Ecto neural progenitor cell (in vitro differentiated cells): ENCODE data around the gene ZFP91.

Experiments used
- DNase-seq: peaks from one replicate; pipeline ENCODE4 v3.0.0-alpha.2; 2018; ENCODE audit warnings: low spot score

The ZFP91 gene

DNA sequence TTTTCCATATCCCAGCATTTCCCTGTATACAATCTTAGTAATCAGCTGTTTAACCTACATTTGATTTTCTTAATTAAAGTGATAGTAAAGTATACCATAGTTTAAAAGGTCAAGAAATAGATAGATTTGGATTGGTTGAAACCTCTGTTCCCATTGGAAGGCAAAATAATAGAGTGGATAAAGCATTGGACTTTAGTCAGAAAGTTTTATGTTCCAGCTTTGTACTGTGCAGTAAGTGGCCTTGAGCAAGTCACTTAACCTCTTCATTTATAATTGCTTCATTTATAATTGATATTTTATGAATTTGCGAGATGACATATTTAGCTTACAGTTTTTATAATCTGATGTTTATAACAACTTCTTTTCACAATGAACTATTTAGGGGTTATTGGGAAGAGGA is 3.6 kb downstream of the ZFP91 start:
- DNase-seq, result no peak

DNA sequence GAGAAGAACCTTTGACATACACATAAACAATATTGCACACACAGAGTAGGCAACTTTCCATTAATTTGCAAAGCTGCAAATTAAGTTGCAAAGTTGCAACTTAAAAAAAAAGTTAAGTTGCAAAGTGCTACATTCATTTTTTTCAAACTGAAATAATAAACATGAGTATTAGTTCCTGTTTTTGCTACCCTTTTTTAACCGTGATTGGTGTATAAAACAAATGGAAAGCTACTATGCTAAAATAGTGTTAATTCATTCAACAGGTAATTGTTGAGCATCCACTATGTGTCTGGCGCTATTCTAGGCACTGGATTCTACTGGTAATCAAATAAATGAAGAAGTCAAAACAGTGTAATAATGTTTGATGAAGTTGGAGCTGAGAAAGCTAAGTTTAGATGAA is 8.1 kb downstream of the ZFP91 start:
- no peak for DNase-seq

- DNase-seq, result no peak
Observed at GRCh38 chr11:58591659-58592058, 12.8 kb downstream of the ZFP91 start.

DNA sequence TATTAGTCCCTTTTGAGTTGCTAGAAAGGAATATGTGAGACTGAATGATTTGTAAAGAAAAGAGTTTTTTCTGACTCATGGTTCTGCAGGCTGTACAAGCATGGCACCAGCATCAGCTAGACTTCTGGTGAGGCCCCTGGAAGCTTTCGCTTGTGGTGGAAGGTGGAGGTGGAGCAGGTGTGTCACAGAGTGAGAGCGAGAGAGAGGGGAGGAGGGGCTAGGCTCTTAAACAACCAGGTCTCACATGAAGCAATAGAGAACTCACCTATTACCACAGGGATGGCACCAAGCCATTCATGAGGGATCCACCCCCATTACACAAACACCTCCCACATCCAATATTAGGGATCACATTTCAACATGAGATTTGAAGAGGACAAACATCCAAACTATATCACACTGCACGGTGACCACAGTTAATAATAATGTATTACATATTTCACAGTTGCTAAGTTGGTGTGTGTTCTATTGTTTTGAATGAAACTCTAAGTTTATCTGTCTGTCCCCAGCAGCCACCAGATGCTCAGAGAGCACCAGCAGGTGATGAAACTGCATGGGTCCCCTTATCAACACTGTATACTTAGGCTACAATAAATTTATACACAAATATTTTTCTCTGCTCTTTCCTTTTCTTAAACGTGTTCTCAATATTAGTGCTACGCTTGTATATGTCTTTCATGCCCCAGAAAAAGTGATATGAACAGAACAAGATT is 14.1 kb downstream of the ZFP91 start:
- DNase-seq, result no peak

DNA sequence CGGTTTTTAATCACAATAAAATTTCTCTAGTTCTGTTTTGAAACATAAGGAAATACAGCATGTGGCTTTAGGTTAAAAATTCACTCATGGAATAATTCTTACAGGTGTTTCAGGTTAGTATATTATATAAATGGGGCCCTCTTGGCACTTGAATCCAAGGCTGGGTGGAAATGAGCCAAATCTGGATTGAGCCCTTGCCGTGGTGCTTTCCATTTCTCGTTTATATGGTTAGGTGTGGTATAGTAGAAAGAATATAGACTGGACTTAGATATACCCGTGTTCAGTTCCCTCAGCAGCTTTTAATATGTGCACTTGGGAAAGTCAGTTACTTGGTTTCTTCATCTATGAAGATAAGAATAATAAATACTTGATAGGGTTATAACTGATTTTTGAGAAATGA is 16.0 kb downstream of the ZFP91 start:
- no peak for DNase-seq

- no peak for DNase-seq
Observed at GRCh38 chr11:58596621-58597020, 17.8 kb downstream of the ZFP91 start.

DNA sequence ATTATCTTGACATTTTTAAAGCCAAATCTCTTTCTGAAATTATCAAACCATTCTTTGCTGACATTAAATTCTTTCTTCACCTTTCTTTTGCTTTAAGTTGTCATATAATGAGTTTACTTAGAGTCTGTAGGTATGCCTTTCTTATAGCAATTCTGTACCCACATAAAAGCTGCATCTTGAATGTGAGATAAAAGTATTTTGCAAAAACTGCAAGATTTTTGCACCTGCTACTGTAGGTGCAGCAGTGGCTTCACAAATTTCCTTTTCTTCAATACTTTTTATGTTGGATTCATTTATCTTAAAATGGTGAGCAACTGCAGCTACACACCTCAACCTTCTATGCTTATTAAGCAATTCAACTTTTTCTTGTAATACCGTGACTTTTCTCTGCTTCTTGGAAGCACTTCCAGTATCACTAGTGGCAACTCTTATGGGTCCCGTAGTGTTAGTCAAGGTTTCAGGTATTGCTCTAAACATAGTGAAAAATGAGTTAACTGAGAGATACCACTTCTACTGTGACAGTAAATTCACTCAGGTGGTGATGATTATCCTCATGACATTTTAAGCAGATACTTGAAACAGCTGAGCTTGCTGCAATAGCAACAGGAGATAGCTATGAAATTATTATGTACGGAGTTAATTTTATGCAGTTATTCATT is 18.8 kb downstream of the ZFP91 start:
- no peak for DNase-seq

- DNase-seq, result no peak
Observed at GRCh38 chr11:58600510-58600909, 21.6 kb downstream of the ZFP91 start.

DNA sequence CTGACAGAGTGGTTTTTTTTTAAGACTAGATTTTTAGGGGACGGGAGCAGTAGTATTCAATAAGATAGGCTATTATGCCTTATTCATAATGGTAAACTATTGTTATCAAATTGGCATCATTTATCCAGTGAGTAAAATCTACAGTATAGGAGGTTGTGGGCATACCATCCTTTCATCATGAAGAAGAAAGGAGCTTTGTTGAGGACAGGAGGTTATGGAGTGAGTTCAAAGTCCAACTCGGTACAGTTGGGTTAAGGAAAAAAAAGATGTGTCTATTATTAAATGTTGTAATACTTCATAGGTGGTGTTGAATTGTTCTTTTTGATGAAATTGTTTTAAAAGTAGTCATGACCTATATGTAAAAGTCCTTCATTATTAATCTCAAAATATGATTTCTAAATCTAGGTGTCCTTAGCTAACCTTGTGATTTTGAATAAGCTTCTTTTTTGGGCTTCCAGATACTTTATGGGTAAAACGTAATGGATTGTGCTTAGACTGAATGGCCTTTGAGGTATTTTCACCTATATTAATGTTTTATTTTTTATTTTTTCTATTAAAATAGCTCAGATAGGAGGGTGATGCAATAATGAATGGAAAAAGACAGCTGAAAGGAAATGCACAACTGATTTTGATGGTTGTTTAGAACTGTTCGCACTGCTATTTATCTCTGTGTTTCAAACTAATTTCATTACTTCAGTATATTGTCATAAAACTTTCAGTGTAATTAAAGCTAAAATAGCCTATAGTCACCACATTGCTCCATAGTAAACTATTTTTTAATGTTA is 28.3 kb downstream of the ZFP91 start:
- DNase-seq, result no peak

GRCh38 chr11:58608331-58608730 is 29.5 kb downstream of the ZFP91 start:
- no peak for DNase-seq

DNA sequence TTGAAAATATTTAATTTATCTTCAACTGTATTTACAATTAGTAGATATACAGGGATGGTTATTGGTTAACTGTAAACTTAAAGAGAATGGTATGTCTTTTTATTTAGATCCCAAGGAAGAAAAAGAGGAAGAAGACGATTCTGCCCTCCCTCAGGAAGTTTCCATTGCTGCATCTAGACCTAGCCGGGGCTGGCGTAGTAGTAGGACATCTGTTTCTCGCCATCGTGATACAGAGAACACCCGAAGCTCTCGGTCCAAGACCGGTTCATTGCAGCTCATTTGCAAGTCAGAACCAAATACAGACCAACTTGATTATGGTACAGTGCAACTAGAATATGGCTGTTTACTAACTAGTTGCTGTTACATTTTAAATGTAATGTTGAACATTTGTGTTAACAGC is 30.9 kb downstream of the ZFP91 start:
- no peak for DNase-seq

DNA sequence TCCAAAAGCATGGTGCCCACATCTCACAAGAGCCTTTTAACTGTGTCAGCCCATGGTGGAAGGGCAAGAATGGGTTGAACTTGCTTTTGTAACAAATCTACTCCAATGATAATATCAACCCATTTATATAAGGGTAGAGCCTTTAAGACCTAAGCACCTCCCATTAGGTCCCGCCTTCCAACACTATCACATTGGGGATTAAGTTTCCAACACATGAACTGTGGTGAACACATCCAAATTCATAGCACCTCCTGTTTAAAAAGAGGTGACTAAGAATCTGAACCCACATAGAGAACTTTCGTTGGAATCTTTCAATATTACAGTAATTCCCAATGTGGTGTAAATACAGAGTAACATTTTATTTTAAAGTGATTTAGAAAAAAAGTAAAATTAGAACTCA is 34.4 kb downstream of the ZFP91 start:
- DNase-seq, result no peak

- DNase-seq, result no peak
Observed at GRCh38 chr11:58615559-58615958, 36.7 kb downstream of the ZFP91 start.

GRCh38 chr11:58616594-58616993 is 37.7 kb downstream of the ZFP91 start:
- no peak for DNase-seq

DNA sequence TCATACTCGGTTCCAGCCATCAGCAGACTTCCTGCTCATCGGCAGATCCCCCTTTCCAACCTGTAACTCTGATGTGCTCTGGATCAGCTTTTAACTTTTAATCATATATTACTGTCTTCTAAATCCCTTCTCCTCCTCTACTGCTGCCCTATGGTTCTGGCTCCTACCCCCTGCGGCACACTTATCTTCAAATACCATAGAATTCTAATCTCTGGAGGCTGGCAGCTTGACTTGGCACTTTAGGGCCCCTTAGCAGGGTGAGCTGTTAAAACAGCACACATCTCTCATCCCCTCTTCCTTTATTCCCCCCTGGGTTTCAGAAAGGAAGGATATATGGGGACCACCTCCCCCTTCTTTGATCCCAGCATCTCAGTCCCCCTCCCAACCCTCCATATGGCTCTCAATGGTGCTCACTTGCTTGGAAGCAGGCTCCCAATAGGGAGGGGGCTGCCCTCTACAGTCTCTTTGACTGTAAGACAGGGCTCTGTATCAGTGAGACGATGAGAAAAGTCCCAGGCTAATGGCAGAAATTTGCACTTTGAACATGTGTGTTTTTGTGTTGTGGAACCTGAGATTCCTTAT is 39.2 kb downstream of the ZFP91 start:
- no peak for DNase-seq

DNA sequence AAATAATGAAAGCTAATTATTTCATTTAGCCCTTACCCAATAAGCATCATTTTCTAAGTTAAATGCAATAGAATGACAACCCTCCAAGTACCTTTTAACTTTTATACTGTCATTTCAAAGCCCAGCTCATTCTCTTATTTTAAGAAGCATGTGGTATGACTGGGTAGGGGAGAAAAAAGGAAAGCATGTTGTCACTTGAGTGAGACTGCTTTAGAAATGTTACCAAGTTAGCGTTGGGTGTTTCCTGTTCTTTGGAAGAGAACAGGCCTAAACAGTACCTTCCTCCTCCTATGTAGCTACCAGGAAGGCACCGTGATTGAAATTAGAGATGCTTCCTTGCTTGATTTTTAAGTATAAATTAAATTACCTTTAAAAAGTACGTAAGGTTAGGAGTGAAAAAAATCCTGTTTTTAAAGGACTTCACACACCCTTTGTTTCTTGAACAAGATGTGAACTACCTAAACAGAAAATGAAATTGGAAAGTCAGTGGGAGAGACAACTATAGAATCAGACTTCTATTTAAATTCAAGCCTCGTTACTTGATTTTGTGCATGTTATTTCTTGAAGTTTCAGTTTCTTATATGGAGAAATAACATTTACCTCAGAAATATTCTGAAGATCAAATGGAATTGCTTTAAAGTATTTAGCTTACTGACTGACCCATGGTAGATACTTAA is 42.9 kb downstream of the ZFP91 start:
- DNase-seq, result no peak

- no peak for DNase-seq
Observed at GRCh38 chr11:58622344-58622743, 43.5 kb downstream of the ZFP91 start, which contains the start of gene CNTF. Gene CNTF, plus strand, starts transcription at chr11:58622665. Its CDS starts 88 bp downstream, at chr11:58622753.

DNA sequence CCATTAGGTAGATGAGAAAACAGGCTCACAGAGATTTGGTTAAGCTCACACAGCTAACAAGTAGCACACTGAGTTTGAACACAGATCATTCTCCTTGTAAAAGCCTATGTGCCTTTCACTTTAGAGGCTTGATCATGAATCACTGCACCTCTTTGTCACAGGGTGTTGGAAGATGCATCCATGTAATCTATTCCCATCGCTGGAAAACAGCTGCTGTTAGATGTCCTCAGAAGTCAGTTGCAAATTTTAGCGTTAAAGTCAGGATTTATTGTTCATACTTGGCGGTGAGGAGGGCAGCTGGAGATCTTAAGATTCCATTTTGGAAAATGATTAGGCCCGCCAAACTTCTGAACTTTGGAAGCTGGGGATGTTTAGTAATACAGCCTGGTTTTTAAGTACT is 46.2 kb downstream of the ZFP91 start:
- no peak for DNase-seq

GRCh38 chr11:58625826-58626460 is 47.1 kb downstream of the ZFP91 start:
- DNase-seq, result no peak

- DNase-seq, result no peak
Observed at GRCh38 chr11:58626934-58627483, 48.1 kb downstream of the ZFP91 start.

- DNase-seq, result no peak
Observed at GRCh38 chr11:58628446-58628845, 49.6 kb downstream of the ZFP91 start.
